Ovary (tissue), 3 donors: ENCODE measurements around the gene SAMMSON.

Experiments used
- CTCF ChIP-seq, 3 donors: fragments of 450-650 bp in 2 of 3; fragments of 200-600 bp in 1 of 3; IDR thresholded peaks; one replicate each; pipeline versions ENCODE4 v1.5.1 to v1.8.0; 2016 to 2022; ENCODE audit warnings: antibody characterized with exemption in 3 of 3, mild to moderate bottlenecking in 1 of 3
- EP300 ChIP-seq: sonication (generic); formaldehyde crosslinking; IDR thresholded peaks from one replicate; pipeline ENCODE4 v1.6.1; 2017; ENCODE audit warnings: antibody characterized with exemption
- donor health status: DM: no; HTN: no; CAD: no.

GRCh38 chr3:70095260-70095659, 95.7 kb downstream of the SAMMSON start:
- no peak for TF ChIP-seq CTCF (IDR thresholded peaks at IDR 0.05)
- TF ChIP-seq EP300, result no peak
